H9 (cell line): ENCODE data around the gene EVI5. TPM values are rescaled to one million over a fixed set of nuclear protein-coding genes. Genes with fewer than 3 reads are reported as not detected.
"Not testable (repeated sequence)": the region's sequence is repeated elsewhere in the genome, so short reads cannot be mapped to it uniquely, and the experiment has no call there.

ENCODE experiments used
- DNase-seq: peaks from one replicate; pipeline ENCODE4 v3.0.0-alpha.2; 2017
- H2AFZ ChIP-seq: one replicate; pipeline ENCODE4 v1.6.1; 2013; ENCODE audit warnings: mild to moderate bottlenecking, low read length, control low read depth, moderate library complexity
- H2AK5ac ChIP-seq: 2 replicates; pipeline ENCODE4 v1.6.1; 2013; ENCODE audit warnings: low read length, control low read depth, mixed read lengths; ENCODE audit not compliant: insufficient read length
- H2BK120ac ChIP-seq: one replicate; pipeline ENCODE4 v1.6.1; 2013; ENCODE audit warnings: low read depth, mild to moderate bottlenecking, low read length, control low read depth, inconsistent platforms; ENCODE audit not compliant: poor library complexity, severe bottlenecking
- H2BK12ac ChIP-seq: 2 replicates; pipeline ENCODE4 v1.6.1; 2013; ENCODE audit warnings: low read length, control low read depth, mixed read lengths, low read depth; ENCODE audit not compliant: insufficient read length
- H2BK15ac ChIP-seq: 2 replicates; pipeline ENCODE4 v1.6.1; 2013; ENCODE audit warnings: low read depth, low read length, control low read depth
- H2BK20ac ChIP-seq: one replicate; pipeline ENCODE4 v1.6.1; 2013; ENCODE audit warnings: low read depth, mild to moderate bottlenecking, low read length, control low read depth, inconsistent platforms; ENCODE audit not compliant: poor library complexity, severe bottlenecking
- H2BK5ac ChIP-seq: 2 replicates; pipeline ENCODE4 v1.6.1; 2013; ENCODE audit warnings: low read length, control low read depth, mixed read lengths; ENCODE audit not compliant: insufficient read length
- H3K14ac ChIP-seq: 2 replicates; pipeline ENCODE4 v1.6.1; 2013; ENCODE audit warnings: low read length, control low read depth; ENCODE audit not compliant: insufficient read depth
- H3K18ac ChIP-seq: 2 replicates; pipeline ENCODE4 v1.6.1; 2013; ENCODE audit warnings: low read depth, mild to moderate bottlenecking, mixed read lengths, low read length, control low read depth; ENCODE audit not compliant: insufficient read length
- H3K23ac ChIP-seq: 2 replicates; pipeline ENCODE4 v1.6.1; 2013; ENCODE audit warnings: low read length, control low read depth, mixed read lengths, low read depth; ENCODE audit not compliant: insufficient read length
- H3K23me2 ChIP-seq: 2 replicates; pipeline ENCODE4 v1.6.1; 2013; ENCODE audit warnings: low read depth, mild to moderate bottlenecking, mixed read lengths, low read length, control low read depth; ENCODE audit not compliant: insufficient read length, poor library complexity, severe bottlenecking
- H3K27ac ChIP-seq: 2 replicates; pipeline ENCODE4 v1.5.1; 2013; ENCODE audit warnings: low read length, control low read depth, mixed read lengths, low read depth; ENCODE audit not compliant: insufficient read length
- H3K27me3 ChIP-seq: 2 replicates; pipeline ENCODE4 v1.6.1; 2013; ENCODE audit warnings: low read length, control low read depth, inconsistent platforms; ENCODE audit not compliant: insufficient read depth
- H3K4ac ChIP-seq: 2 replicates; pipeline ENCODE4 v1.6.1; 2013; ENCODE audit warnings: low read depth, mild to moderate bottlenecking, control low read depth, inconsistent platforms, low read length, moderate library complexity
- H3K4me1 ChIP-seq: 2 replicates; pipeline ENCODE4 v1.6.1; 2013; ENCODE audit warnings: low read length, control low read depth, inconsistent platforms; ENCODE audit not compliant: insufficient read depth
- H3K4me2 ChIP-seq: 2 replicates; pipeline ENCODE4 v1.6.1; 2013; ENCODE audit warnings: low read length, control low read depth, mixed read lengths; ENCODE audit not compliant: insufficient read length, insufficient read depth
- H3K56ac ChIP-seq: 2 replicates; pipeline ENCODE4 v1.6.1; 2013; ENCODE audit warnings: low read depth, mild to moderate bottlenecking, mixed read lengths, low read length, control low read depth; ENCODE audit not compliant: insufficient read length
- H3K79me1 ChIP-seq: 2 replicates; pipeline ENCODE4 v1.6.1; 2013; ENCODE audit warnings: low read depth, mild to moderate bottlenecking, moderate library complexity, low read length, control low read depth, inconsistent platforms; ENCODE audit not compliant: insufficient read depth, poor library complexity, severe bottlenecking
- H3K79me2 ChIP-seq: 2 replicates; pipeline ENCODE4 v1.6.1; 2013; ENCODE audit warnings: low read length, control low read depth, inconsistent platforms; ENCODE audit not compliant: insufficient read depth
- H3K9ac ChIP-seq: 2 replicates; pipeline ENCODE4 v1.6.1; 2013; ENCODE audit warnings: low read length, control low read depth, mixed read lengths; ENCODE audit not compliant: insufficient read length; ENCODE audit errors: extremely low read depth
- H3K9me3 ChIP-seq: one replicate; pipeline ENCODE4 v1.6.1; 2013; ENCODE audit warnings: low read depth, low read length, inconsistent platforms; ENCODE audit not compliant: control insufficient read depth
- H3T11ph ChIP-seq: one replicate; pipeline ENCODE4 v1.6.1; 2013; ENCODE audit warnings: mild to moderate bottlenecking, low read length, control low read depth, inconsistent platforms
- H4K20me1 ChIP-seq: one replicate; pipeline ENCODE4 v1.6.1; 2013; ENCODE audit not compliant: control insufficient read depth, insufficient read length, insufficient read depth
- H4K5ac ChIP-seq: 2 replicates; pipeline ENCODE4 v1.6.1; 2013; ENCODE audit warnings: low read depth, mild to moderate bottlenecking, mixed read lengths, low read length, control low read depth; ENCODE audit not compliant: insufficient read length
- H4K8ac ChIP-seq: replicated peaks from 2 replicates; pipeline ENCODE4 v1.6.1; 2013; ENCODE audit warnings: low read length, control low read depth, mixed read lengths, low read depth; ENCODE audit not compliant: insufficient read length
- H4K91ac ChIP-seq: 2 replicates; pipeline ENCODE4 v1.6.1; 2013; ENCODE audit warnings: low read depth, mild to moderate bottlenecking, moderate library complexity, mixed read lengths, low read length, control low read depth; ENCODE audit not compliant: insufficient read length
- H3K27ac Mint-ChIP-seq, 3 experiments: 2 replicates in 2 of 3; 3 replicates in 1 of 3; pipeline ENCODE4 v1.8.0; 2020 to 2021; ENCODE audit warnings: mixed read lengths in 3 of 3, mild to moderate bottlenecking in 1 of 3, moderate library complexity in 1 of 3
- H3K27me3 Mint-ChIP-seq: 2 replicates; pipeline ENCODE4 v1.8.0; 2021; ENCODE audit warnings: low read depth, mild to moderate bottlenecking, moderate library complexity, mixed read lengths
- H3K36me3 Mint-ChIP-seq, 3 experiments: 2 replicates in 2 of 3; 3 replicates in 1 of 3; pipeline ENCODE4 v1.8.0; 2020 to 2021; ENCODE audit warnings: low read depth in 3 of 3, mixed read lengths in 3 of 3; ENCODE audit not compliant: insufficient read depth in 1 of 3
- H3K4me1 Mint-ChIP-seq, 2 experiments: 2 replicates each; pipeline ENCODE4 v1.8.0; 2020; ENCODE audit warnings: mixed read lengths in 2 of 2
- H3K4me3 Mint-ChIP-seq, 2 experiments: 2 replicates in 1 of 2; 3 replicates in 1 of 2; pipeline ENCODE4 v1.8.0; 2020 to 2021; ENCODE audit warnings: mild to moderate bottlenecking in 2 of 2, mixed read lengths in 2 of 2, moderate library complexity in 1 of 2
- H3K9me3 Mint-ChIP-seq, 2 experiments: 2 replicates in 1 of 2; 3 replicates in 1 of 2; pipeline ENCODE4 v1.8.0; 2020; ENCODE audit warnings: mild to moderate bottlenecking in 2 of 2, mixed read lengths in 2 of 2, moderate library complexity in 1 of 2
- CTCF ChIP-seq: fragments of 200-600 bp; sonication (generic); conservative IDR thresholded peaks from 3 replicates; pipeline ENCODE4 v1.8.0; 2021; ENCODE audit warnings: antibody characterized with exemption, mild to moderate bottlenecking
- WGBS: extraction: QIAGEN DNeasy Blood & Tissue Kit; methylation state at CpG from one replicate; pipeline ENCODE4 v1.1.7; 2013; ENCODE audit warnings: missing lambda C conversion rate, low lambda C conversion rate, mixed read lengths; ENCODE audit not compliant: insufficient read length; ENCODE audit errors: extremely low coverage; 5-methylcytosine and 5-hydroxymethylcytosine counted together
- total RNA-seq: library from RNA; stranded (reverse); gene quantifications from 2 replicates; pipeline ENCODE4 v1.2.1, GENCODE V29; 2021

Gene EVI5
- total RNA-seq, 1 experiment from 2014 or later: 9.7 TPM

GRCh38 chr1:92585831-92586230, 199.1 kb downstream of the EVI5 start:
- Histone ChIP-seq H2AK5ac (no peak overlapping the region), H3K14ac (no peak overlapping the region), H2BK120ac (no peak overlapping the region), H3K4ac (no peak overlapping the region), H2BK15ac (no peak overlapping the region), H3K18ac (no peak overlapping the region), H2BK5ac (no peak overlapping the region), H2BK20ac (no peak overlapping the region), H3K79me1 (no peaks in the 10 kb centered on the region), H3K9ac (no peak overlapping the region), H2AFZ (no peak overlapping the region), H3K27me3 (no peaks in the 10 kb centered on the region), H3K23me2 (no peaks in the 10 kb centered on the region), H3T11ph (no peak overlapping the region), H3K56ac (no peak overlapping the region), H3K23ac (no peak overlapping the region), H4K5ac (no peak overlapping the region), H3K9me3 (peaks cover 7% of the 10 kb centered on the region), H3K79me2 (no peaks in the 10 kb centered on the region), H4K91ac (no peak overlapping the region), H2BK12ac (no peak overlapping the region), H4K20me1 (no peaks in the 10 kb centered on the region), H3K27ac (no peak overlapping the region), H4K8ac (no peak overlapping the region), H3K4me2 (no peak overlapping the region), H3K4me1 (no peaks in the 10 kb centered on the region)
- Mint-ChIP-seq H3K4me3 (no peak overlapping the region), H3K4me1 (no peaks in the 10 kb centered on the region), H3K27ac (no peak overlapping the region), H3K36me3 (peaks cover 19 to 25% (median 20%) of the 10 kb centered on the region in 3 experiments), H3K9me3 (peaks cover 19 to 23% of the 10 kb centered on the region in 2 experiments), H3K27me3 (no peaks in the 10 kb centered on the region)
- no peak for DNase-seq
- TF ChIP-seq CTCF: no peak

GRCh38 chr1:92584810-92585209, 200.1 kb downstream of the EVI5 start:
- not testable (repeated sequence) for H3K4me1 ChIP-seq, H4K5ac ChIP-seq
- no CpG with 5 or more reads among the region's 5 CpGs for WGBS

More at GRCh38 chr1:92584810-92585209, 200.1 kb downstream of the EVI5 start:
- not testable (repeated sequence) for DNase-seq, H3K18ac ChIP-seq, H3K14ac ChIP-seq, H3K4ac ChIP-seq, H2BK20ac ChIP-seq, H3K23me2 ChIP-seq, H4K20me1 ChIP-seq, H3T11ph ChIP-seq, H2AFZ ChIP-seq, H2BK12ac ChIP-seq, H4K91ac ChIP-seq, H2AK5ac ChIP-seq, H2BK15ac ChIP-seq, H3K56ac ChIP-seq, H3K4me3 Mint-ChIP-seq, H3K4me1 Mint-ChIP-seq, H3K9ac ChIP-seq, H3K4me2 ChIP-seq, H3K9me3 ChIP-seq, H3K79me2 ChIP-seq, H4K8ac ChIP-seq, H2BK120ac ChIP-seq, H3K23ac ChIP-seq, H2BK5ac ChIP-seq, H3K27me3 Mint-ChIP-seq, H3K79me1 ChIP-seq, H3K27ac Mint-ChIP-seq, H3K27me3 ChIP-seq, H3K27ac ChIP-seq
- H3K36me3 Mint-ChIP-seq: peaks cover 11 to 16% (median 12%) of the 10 kb centered on the region in 3 experiments
- peaks cover 10 to 14% of the 10 kb centered on the region in 2 experiments for H3K9me3 Mint-ChIP-seq
